CMK (cell line): Measurements from ENCODE around the gene BTRC.
A peak's percentile ranks its signal among the peaks of the same experiment; 100 is the strongest.

Experiments
- DNase-seq: peaks from one replicate; pipeline ENCODE4 v3.0.0-alpha.2; 2010; ENCODE audit warnings: low read depth

The BTRC gene

DNA sequence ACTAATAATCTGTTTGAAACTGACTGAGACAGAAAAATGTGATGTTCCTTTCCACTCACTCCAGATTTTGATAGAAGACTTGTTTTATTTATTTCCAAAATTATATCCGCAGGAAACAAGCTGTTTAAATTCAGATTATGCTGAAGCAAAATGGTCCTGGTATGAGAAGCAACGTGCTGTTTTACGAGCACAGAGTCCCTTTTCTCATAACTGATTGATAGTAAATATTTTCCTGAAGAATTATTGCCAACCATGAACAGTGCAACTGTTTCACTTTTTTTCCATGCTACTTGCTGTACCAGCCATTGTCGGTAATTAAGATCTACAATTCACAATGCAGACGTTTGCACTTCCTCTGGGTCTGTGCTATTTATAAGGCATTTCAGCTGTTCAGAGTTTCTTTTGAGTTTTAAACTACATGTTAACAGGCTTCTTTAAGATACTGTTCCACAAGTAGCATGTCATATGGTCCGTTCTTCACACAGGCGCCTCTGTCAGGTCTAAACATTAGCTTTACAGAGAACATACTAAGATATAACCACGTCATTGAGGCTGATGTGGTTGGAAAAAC lies 130.3 kb downstream of the BTRC start:
- DNase-seq = no peak

- no peak for DNase-seq
Measured at GRCh38 chr10:101485207-101485606, 131.2 kb downstream of the BTRC start.

DNA sequence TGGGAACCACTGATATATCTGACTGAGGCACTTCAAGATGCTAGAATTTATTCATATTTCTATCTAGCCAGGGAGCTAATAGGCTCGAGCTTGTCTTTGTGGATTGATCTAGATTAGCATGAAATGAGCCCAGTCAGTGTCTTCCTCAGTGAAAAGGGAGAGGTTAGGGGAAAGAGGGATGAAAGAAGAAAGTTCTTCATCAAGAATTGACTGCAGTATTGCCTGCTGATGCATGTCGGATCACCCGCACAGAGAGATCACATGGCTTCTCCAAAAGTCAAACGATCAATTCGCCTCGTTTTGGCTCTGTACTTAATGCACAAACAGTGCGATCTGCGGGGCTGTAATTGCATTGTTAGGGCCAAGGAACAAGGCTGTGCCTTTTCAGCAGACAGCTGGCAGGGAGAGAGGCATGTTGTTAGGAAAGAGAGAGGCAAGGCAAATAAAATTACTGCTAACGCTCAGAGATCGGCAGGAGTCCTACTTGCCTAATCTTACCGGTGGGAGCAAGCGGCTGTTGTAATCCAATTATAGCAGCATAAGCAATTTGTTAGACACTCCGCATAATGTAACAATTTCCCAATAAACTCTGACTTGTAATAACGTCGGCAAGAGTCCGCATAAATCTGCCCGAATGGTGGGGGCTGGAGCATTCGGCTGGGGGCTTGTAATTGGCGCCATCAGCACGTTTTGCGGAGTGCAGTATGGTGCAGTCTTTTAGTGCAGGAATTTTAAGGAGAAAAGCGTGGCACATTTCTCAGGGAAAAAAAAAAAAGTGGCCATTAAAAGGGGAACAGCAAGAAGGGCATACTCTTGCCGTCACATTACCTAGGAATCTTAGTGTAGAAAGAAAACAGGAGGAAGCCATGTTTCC lies 132.0 kb downstream of the BTRC start:
- DNase-seq = no peak

DNA sequence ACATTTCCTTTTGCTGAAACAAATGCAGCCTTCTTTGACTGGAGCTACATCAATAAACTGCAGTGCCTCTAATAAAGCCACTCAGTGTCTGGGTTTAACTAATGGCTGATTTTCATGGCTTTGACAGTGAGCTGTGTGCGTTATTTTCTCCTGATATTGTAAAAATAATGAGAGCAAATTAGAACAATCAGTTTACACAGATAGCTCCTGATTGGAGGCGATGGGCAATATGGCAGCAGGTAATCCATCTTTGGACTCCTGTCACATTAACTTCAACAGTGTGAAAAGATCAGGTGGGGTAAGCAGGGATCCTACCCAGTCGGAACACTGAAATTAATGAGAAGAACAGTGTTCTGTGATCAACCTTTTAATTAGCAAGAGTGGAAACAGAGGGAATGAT lies 133.4 kb downstream of the BTRC start:
- no peak for DNase-seq

DNA sequence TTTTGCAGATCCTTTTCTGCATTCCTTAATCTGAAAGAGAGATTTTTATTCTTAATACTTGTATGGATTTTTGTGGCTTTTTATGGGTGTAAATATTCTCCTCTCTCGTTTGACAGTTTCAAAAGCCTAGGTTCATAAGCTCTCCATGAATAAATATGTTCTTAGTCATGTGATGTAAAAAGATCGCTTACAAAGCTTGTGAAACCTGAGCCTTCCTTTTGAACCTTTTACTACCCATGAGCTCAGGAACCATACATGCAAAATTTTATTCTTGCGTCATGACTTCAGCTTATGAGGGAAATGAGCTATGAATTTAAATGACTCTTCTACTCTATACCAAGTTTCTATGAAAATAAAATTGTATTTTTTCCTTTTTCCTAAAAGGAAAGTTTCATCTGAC lies 135.4 kb downstream of the BTRC start:
- no peak for DNase-seq

DNA sequence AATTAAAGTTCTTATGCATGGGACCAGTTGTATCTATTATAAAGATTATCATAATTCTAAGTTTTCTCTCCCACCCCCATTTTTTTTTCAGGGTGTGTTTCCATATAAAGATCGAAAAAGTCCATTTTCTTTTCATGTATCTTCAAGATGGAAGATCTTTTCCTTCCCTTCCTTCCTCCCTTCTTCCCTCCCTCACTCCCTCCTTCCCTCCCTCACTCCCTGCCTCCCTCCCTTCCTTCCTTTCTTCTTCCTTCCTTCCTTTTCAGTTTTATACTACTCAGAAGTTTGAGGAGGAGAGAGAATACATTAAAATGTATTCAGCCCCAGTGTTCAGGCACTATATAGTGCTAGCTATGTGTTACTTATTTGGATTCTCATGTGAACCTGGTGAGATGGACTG lies 136.1 kb downstream of the BTRC start:
- DNase-seq = no peak

DNA sequence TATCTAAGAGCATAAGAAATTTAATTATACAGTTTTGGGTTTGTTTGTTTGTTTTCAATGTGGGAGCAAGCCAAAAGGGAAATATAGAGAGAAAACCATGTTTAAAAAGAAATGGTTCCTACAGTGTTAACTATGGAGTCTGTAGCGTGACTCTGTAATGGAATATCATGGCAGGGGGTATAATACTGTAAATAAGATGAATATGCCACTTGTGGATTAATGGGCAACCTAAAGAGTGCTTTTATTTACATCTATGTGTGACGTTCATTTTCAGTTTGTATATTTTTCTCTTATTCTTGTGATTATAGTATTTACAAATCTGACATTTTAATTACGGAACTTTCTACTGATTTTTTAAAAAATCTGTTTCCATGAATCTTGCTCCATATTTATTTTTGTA lies 138.2 kb downstream of the BTRC start:
- DNase-seq = no peak

DNA sequence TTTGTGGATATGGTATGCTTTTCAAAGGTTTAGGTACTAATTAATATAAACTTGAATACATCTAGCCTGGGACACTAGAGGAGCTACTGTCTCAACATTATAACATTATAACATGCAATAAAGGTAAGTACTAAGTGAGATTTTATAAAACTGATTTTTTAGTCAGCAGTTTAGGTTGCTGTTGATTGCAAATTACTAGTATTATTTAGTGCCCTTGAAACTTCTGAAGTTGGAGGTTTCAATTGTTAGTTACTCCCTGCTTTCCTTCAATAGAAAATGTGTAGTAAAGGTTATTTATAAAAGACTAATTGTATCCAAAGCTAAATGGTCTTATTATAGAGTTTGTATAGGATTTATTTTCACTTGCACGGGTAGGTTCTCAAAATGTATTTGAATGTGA lies 138.8 kb downstream of the BTRC start:
- no peak for DNase-seq

- no peak for DNase-seq
Measured at GRCh38 chr10:101493249-101493648, 139.3 kb downstream of the BTRC start.

DNA sequence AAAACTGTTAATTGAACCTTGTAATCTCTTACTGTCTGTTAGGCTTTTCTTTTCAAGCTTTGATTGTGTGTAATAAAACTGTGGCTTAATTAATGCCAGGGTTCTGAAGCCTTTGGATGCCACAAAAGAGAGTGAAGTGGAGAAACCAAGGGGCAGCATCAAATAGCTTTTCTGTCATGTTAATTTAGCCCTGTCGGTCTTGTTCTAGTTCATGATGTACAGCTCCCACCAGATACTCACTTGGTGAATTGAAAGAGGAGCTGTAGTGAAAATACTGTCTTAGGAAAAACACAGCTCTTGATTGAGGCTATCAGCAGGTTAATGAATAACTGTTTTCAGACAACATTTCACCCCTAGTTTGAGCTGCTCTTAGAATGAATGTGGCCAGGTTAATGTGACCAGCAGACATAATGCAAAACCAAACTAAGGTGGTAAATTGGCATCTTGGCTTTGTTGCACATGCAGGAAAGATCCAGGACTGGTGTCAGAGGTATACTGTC lies 139.9 kb downstream of the BTRC start:
- no peak for DNase-seq

GRCh38 chr10:101494650-101495049 lies 140.7 kb downstream of the BTRC start:
- DNase-seq = no peak

DNA sequence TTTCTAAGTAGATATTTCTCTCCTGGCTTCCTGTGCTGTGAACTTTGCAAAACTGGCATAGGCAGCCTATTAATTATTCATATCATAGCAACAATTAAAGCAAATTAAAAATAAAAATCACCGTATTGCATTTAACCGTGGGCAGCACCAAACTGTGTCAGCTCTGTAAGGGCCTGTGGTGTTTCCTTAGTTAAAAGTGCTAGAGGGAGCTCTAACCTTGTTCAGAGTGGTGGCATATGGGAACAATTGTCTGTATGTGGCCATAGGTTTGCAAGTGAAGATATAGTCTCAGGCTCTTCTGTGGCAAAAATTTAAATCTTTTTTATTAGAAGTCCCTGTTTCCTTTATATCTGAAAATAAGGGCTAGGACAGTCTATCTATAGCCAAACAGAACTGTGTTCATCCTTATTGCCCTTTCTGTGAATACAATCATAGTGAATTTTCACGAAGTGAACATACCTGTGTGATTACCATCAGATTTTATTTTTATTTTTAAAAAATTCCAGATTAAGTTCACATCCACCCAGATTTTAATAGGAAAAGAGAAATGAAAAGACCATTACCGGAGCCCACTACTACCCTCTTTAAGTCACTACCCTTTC lies 141.5 kb downstream of the BTRC start:
- DNase-seq = peak; percentile 12

- no peak for DNase-seq
Measured at GRCh38 chr10:101504438-101504837, 150.5 kb downstream of the BTRC start.

- DNase-seq = no peak
Measured at GRCh38 chr10:101506829-101507661, 153.1 kb downstream of the BTRC start.

DNA sequence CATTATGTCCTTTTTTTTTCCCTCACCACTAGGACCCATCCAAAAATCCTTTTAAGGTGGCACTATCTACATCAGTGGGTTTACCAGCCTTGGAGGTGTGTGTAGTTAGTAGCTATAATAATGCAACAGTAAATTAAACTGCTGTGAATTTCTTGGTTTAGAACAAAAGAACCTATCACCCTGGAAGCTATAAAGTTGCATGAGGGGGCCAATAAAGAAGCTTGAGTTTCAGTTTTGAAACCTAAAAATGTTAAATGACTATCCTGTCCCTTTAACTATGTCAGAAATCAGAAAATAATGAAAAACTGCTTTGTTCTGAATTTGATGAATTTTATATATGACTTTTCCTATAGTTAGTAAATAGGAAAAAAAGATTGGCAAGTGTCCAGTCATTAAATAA lies 153.9 kb downstream of the BTRC start:
- no peak for DNase-seq

GRCh38 chr10:101511938-101512337 lies 158.0 kb downstream of the BTRC start:
- DNase-seq = no peak

DNA sequence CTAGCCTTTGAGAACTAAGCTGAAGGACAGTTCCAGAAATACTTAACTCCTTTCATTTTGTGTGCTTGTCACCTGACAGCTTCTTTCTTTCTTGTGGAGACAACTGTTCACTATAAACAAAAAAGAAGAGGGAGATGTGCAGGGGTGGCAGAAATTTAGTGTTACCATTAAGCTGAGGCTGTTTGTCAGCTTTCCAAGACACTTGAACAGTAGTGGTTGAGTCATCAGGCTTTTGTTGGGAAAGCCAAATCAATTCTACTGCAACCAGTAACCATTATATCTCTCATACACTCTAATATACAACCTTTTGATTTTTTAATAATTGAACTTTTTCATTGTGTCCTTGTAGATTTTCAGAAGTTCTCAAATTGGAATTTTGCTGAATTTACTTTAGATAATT lies 158.8 kb downstream of the BTRC start:
- no peak for DNase-seq

- no peak for DNase-seq
Measured at GRCh38 chr10:101513733-101514132, 159.8 kb downstream of the BTRC start.

DNA sequence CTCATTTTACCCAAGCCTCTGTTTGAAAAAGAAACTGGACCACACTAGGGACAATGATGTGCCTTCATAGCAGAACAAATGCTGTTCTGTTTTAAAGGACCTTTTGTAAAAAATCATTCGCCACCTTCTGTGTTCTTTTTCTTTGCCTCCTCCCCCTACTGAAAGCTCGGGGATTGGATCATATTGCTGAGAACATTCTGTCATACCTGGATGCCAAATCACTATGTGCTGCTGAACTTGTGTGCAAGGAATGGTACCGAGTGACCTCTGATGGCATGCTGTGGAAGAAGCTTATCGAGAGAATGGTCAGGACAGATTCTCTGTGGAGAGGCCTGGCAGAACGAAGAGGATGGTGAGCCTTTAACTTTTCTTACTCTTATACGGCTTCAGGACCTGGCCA lies 171.9 kb downstream of the BTRC start:
- no peak for DNase-seq

GRCh38 chr10:101529207-101529606 lies 175.2 kb downstream of the BTRC start:
- no peak for DNase-seq

DNA sequence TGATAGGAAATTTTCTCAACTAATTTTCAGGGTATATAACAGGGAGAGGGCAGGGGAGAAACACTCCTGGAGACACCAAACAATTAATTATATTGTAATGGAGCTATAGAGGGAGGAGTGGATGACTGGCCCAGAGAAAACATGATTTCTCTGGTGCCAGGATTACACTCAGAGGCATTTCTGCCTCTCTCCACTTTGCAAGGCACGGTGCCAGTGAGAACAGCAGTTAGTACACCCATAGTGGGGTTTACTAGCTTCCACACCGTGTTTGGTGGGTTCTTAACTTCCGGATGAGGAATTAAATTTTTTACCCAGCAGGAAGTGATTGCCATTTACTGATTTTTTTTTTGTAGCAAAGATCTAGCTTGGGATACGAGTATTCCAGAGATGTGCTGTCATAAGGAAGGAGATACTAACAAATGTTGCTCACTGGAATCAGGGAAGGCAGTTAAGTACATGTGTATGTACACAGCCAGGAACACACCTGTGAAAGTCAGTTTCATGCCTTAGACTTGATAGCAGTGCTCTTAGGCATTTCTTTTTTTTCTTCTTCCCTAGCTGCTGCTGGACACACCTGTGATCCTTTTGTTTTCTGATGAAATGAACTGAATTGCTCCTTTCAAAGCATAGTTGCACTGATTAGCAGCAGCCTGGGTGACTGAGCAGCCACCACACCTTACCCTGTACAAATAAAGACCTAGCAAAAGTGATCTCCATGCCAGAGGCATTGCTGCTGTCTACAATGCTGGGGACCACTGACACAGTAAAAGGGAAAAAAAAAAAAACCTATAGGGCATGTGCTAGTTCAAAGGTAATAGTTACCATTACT lies 176.0 kb downstream of the BTRC start:
- no peak for DNase-seq
